K562 (cell line): ENCODE results near the gene CSNK1G1. TPM values are rescaled to one million over a fixed set of nuclear protein-coding genes. Genes with fewer than 3 reads are reported as not detected.

Experiments
- ATAC-seq: fragments of 200-7000 bp; cut with Tn5 transposase; 3 replicates; pipeline ENCODE4 v1.9.1; 2020; ENCODE audit warnings: moderate library complexity
- BruUV-seq: library from RNA; stranded (reverse); fragments of 400-500 nt; replicated peaks from 2 replicates; lab custom pipeline; 2021; lab: Mats Ljungman, UMichigan
- CTCF ChIA-PET: fragments of 300-600 bp; formaldehyde crosslinking; extraction: SDS; loops from one replicate; lab custom pipeline; 2021; ENCODE audit warnings: low intra/inter-chr PET ratio; lab: Yijun Ruan, JAX
- POLR2A ChIA-PET: fragments of 300-600, 350-650 bp; sonication (Branson Sonifier 250); formaldehyde crosslinking; extraction: SDS; loops from one replicate; lab custom pipeline; 2021; ENCODE audit warnings: antibody characterized with exemption, inconsistent platforms; lab: Yijun Ruan, JAX
- DNase-seq, 4 experiments: peaks; one replicate each; pipeline versions ENCODE4 v3.0.0 to v3.0.0-alpha.2; 2011 to 2018; ENCODE audit warnings: low spot score in 3 of 4, mixed read lengths in 3 of 4; ENCODE audit errors: extremely low read depth in 1 of 4
- FAIRE-seq: peaks from 2 replicates; lab custom pipeline; 2011; peaks lifted over from hg19 to GRCh38; lab: Jason Lieb, UNC
- H2AFZ ChIP-seq: 2 replicates; pipeline ENCODE4 v1.6.0; 2011; ENCODE audit warnings: low read depth, low read length, control low read depth, inconsistent platforms
- H3K27ac ChIP-seq: fragments of 200-600 bp; 3 replicates; pipeline ENCODE4 v1.8.0; 2011; ENCODE audit warnings: low read depth, mild to moderate bottlenecking, control low read depth, inconsistent platforms, low read length, moderate library complexity, mixed read lengths; ENCODE audit errors: extremely low read depth
- H3K27me3 ChIP-seq, 2 experiments: fragments of 300-600 bp in 1 of 2; 2 replicates in 1 of 2; 3 replicates in 1 of 2; pipeline versions ENCODE4 v1.6.0 to v1.8.0; 2011; ENCODE audit warnings: inconsistent platforms in 2 of 2, low read length in 2 of 2, mild to moderate bottlenecking in 1 of 2, mixed read lengths in 1 of 2, moderate library complexity in 1 of 2; ENCODE audit not compliant: control insufficient read depth in 2 of 2, insufficient read depth in 2 of 2
- H3K36me3 ChIP-seq: fragments of 300-600 bp; 3 replicates; pipeline ENCODE4 v1.8.0; 2011; ENCODE audit warnings: mild to moderate bottlenecking, low read length, inconsistent platforms; ENCODE audit not compliant: control insufficient read depth, insufficient read depth
- H3K4me1 ChIP-seq, 2 experiments: fragments of 200-600 bp in 1 of 2; replicated peaks in 1 of 2; 2 replicates in 1 of 2; 3 replicates in 1 of 2; pipeline versions ENCODE4 v1.5.1 to v1.8.0; 2011; ENCODE audit warnings: inconsistent platforms in 2 of 2, low read length in 2 of 2, mild to moderate bottlenecking in 1 of 2, mixed read lengths in 1 of 2, moderate library complexity in 1 of 2; ENCODE audit not compliant: control insufficient read depth in 2 of 2, insufficient read depth in 2 of 2
- H3K4me2 ChIP-seq: 2 replicates; pipeline ENCODE4 v1.6.1; 2011; ENCODE audit warnings: low read length, control low read depth, inconsistent platforms, mixed read lengths; ENCODE audit not compliant: insufficient read depth
- H3K4me3 ChIP-seq: fragments of 200-600 bp; sonication (generic), shearing (Covaris generic); 2 replicates; pipeline ENCODE4 v1.5.1; 2016; ENCODE audit warnings: control low read depth, inconsistent platforms
- H3K79me2 ChIP-seq: fragments of 200-600 bp; 3 replicates; pipeline ENCODE4 v1.8.0; 2011; ENCODE audit warnings: low read length, inconsistent platforms; ENCODE audit not compliant: control insufficient read depth, insufficient read depth
- H3K9ac ChIP-seq, 2 experiments: 2 replicates each; pipeline versions ENCODE4 v1.6.0 to v1.6.1; 2011; ENCODE audit warnings: low read depth in 2 of 2, low read length in 2 of 2, control low read depth in 1 of 2, inconsistent platforms in 1 of 2, mild to moderate bottlenecking in 1 of 2, mixed read lengths in 1 of 2; ENCODE audit not compliant: insufficient read depth in 1 of 2
- H3K9me1 ChIP-seq: one replicate; pipeline ENCODE4 v1.6.0; 2011; ENCODE audit warnings: inconsistent platforms, mild to moderate bottlenecking, low read length, moderate library complexity; ENCODE audit not compliant: control insufficient read depth, insufficient read depth
- H3K9me3 ChIP-seq: replicated peaks from 2 replicates; pipeline ENCODE4 v1.5.1; 2011; ENCODE audit warnings: low read depth, low read length, inconsistent platforms; ENCODE audit not compliant: control insufficient read depth, insufficient read depth
- H4K20me1 ChIP-seq: replicated peaks from 2 replicates; pipeline ENCODE4 v1.6.1; 2011; ENCODE audit warnings: low read length, inconsistent platforms, mixed read lengths; ENCODE audit not compliant: control insufficient read depth, insufficient read depth
- HEY1 ChIP-seq: fragments of 250-450 bp; sonication (Bioruptor Pico); IDR thresholded peaks from 2 replicates; pipeline ENCODE4 v1.5.0; 2020; ENCODE audit warnings: mild to moderate bottlenecking, moderate library complexity, borderline replicate concordance
- HNRNPL ChIP-seq: fragments of 200-400 bp; formaldehyde crosslinking; IDR thresholded peaks from 2 replicates; pipeline ENCODE4 v1.6.1; 2017; ENCODE audit warnings: low read depth, mild to moderate bottlenecking, low read length
- MBD1 ChIP-seq: fragments of 250-450 bp; sonication (Bioruptor Pico); IDR thresholded peaks from 2 replicates; pipeline ENCODE4 v1.8.0; 2022; ENCODE audit warnings: inconsistent platforms
- NCOA4 ChIP-seq: fragments of 450-650 bp; IDR thresholded peaks from 2 replicates; pipeline ENCODE4 v1.6.1; 2018; ENCODE audit warnings: mild to moderate bottlenecking; ENCODE audit not compliant: partially characterized antibody
- USF1 ChIP-seq: sonication (generic); formaldehyde crosslinking; IDR thresholded peaks from 2 replicates; pipeline ENCODE4 v1.9.0; 2022; ENCODE audit warnings: mild to moderate bottlenecking, missing genetic modification reagents
- ZBTB2 ChIP-seq: fragments of 450-650 bp; IDR thresholded peaks from 2 replicates; pipeline ENCODE4 v1.6.1; 2016; ENCODE audit warnings: antibody characterized with exemption
- ZNF79 ChIP-seq: fragments of 250-450 bp; sonication (Bioruptor Pico); IDR thresholded peaks from 2 replicates; pipeline ENCODE4 v1.4.0; 2020; ENCODE audit warnings: low read depth, mild to moderate bottlenecking, moderate library complexity
- WGBS: fragments of 100-300 bp; shearing (Covaris generic); methylation state at CpG from one replicate; pipeline ENCODE4 v1.1.6; 2016; ENCODE audit warnings: low coverage, mixed read lengths; ENCODE audit not compliant: insufficient coverage; ENCODE audit errors: missing lambda C conversion rate; 5-methylcytosine and 5-hydroxymethylcytosine counted together
- in situ Hi-C: fragments of 300-500 bp; cut with MboI; formaldehyde crosslinking; loops from 4 replicates; pipeline ENCODE4 v1.15.0; 2018; ENCODE audit warnings: inconsistent platforms, mixed read lengths
- intact Hi-C: fragments of 100-400 bp; cut with micrococcal nuclease; formaldehyde crosslinking; loops from 2 replicates; pipeline ENCODE4 v1.14.2; 2022
- polyA plus RNA-seq, 8 experiments: library from polyadenylated mRNA; depleted of rRNA in 4 of 8; stranded (reverse) in 5 of 8; unstranded in 3 of 8; fragments of >200 nt; fragmentation: Nextera tagmentation in 2 of 8; fragmentation: Illumina TruSeq in 1 of 8; extraction: Ambion mirVana in 2 of 8; extraction: Trizol in 1 of 8; gene quantifications; 2 replicates each; pipeline versions ENCODE4 v1.2.1 to v1.2.3, GENCODE V29; 2011 to 2014; ENCODE audit warnings: inconsistent platforms in 1 of 8, missing spikeins in 1 of 8
- total RNA-seq, 7 experiments: library from RNA; depleted of rRNA in 6 of 7; stranded (reverse); fragments of >200 nt in 6 of 7; fragmentation: Illumina TruSeq in 2 of 7; extraction: Trizol in 2 of 7; gene quantifications; 2 replicates each; pipeline versions ENCODE4 v1.2.1 to v1.2.3, GENCODE V29; 2011 to 2021; ENCODE audit warnings: low replicate concordance in 1 of 7

The CSNK1G1 gene
- total and polyA plus RNA-seq, 9 of the 15 experiments (the other 6 are each of a cell fraction or from before 2014, with no cell fraction given) = 4.5 to 18.5 (median 9.5) TPM

- in situ Hi-C loops (no loop called here), intact Hi-C loops (no loop called here)
- no peaks in the 10 kb centered on the region for H3K79me2 ChIP-seq
- H3K27ac ChIP-seq = no peak overlapping the region
- H4K20me1 ChIP-seq = no peaks in the 10 kb centered on the region
- DNase-seq (no peak), FAIRE-seq (no peak), ATAC-seq (no peak)
- H3K4me2 ChIP-seq = no peak overlapping the region
- no peak overlapping the region for H3K9ac ChIP-seq
- no peaks in the 10 kb centered on the region for H3K27me3 ChIP-seq
- H3K9me3 ChIP-seq = no peaks in the 10 kb centered on the region
- no TSS peak for BruUV-seq
- peaks cover 35 to 78% of the 10 kb centered on the region in 2 experiments for H3K4me1 ChIP-seq
- H3K4me3 ChIP-seq = no peak overlapping the region
- H3K36me3 ChIP-seq = peaks cover 10% of the 10 kb centered on the region
- ChIA-PET CTCF (no interaction called here), POLR2A (interaction anchor here (1.3 to 2.4 kb wide), 3 partner anchors 10 to 55 kb away, joined by 7 to 10 read pairs (median 8); partner anchors contain the start of genes CIAO2A and PPIB)
- 59% methylated on average over 3 of the region's 3 CpGs for WGBS
- TF ChIP-seq ZBTB2 (no peak), HNRNPL (no peak), ZNF79 (CRISPR knock-in tag) (no peak), MBD1 (CRISPR knock-in tag) (no peak), NCOA4 (no peak), HEY1 (no peak), USF1 (CRISPR knock-in tag) (no peak)
- no peak overlapping the region for H2AFZ ChIP-seq
- peaks cover 4% of the 10 kb centered on the region for H3K9me1 ChIP-seq
Measured at GRCh38 chr15:64148581-64148980, 207.4 kb downstream of the CSNK1G1 start.
